Psoas muscle (tissue), 8 donors: ENCODE results near the gene DEFB125. TPM values are rescaled to one million over a fixed set of nuclear protein-coding genes. Genes with fewer than 3 reads are reported as not detected.

Source experiments
- ATAC-seq, 4 donors: fragments of 200-7000 bp; cut with Tn5 transposase; one replicate each; pipeline ENCODE4 v1.9.1; 2020; ENCODE audit warnings: moderate library complexity in 3 of 4, mild to moderate bottlenecking in 2 of 4
- DNase-seq, 2 donors: peaks; one replicate each; pipeline ENCODE4 v3.0.0-alpha.2; 2020
- H3K27ac ChIP-seq: fragments of 200-600 bp; one replicate; pipeline ENCODE4 v1.8.0; 2022
- H3K27me3 ChIP-seq, 3 donors: fragments of 200-600 bp in 1 of 3; one replicate each; pipeline versions ENCODE4 v1.6.1 to v1.8.0; 2013 to 2022; ENCODE audit warnings: low read length in 2 of 3, mild to moderate bottlenecking in 2 of 3, moderate library complexity in 1 of 3; ENCODE audit not compliant: insufficient read depth in 3 of 3
- H3K36me3 ChIP-seq, 2 donors: fragments of 200-600 bp in 1 of 2; one replicate each; pipeline versions ENCODE4 v1.6.1 to v1.8.0; 2013 to 2022; ENCODE audit warnings: low read depth in 1 of 2, mild to moderate bottlenecking in 1 of 2, moderate library complexity in 1 of 2; ENCODE audit not compliant: insufficient read depth in 1 of 2
- H3K4me1 ChIP-seq: fragments of 200-600 bp; one replicate; pipeline ENCODE4 v1.8.0; 2022
- H3K4me3 ChIP-seq: fragments of 200-600 bp; one replicate; pipeline ENCODE4 v1.8.0; 2022; ENCODE audit warnings: mild to moderate bottlenecking
- H3K9me3 ChIP-seq: fragments of 200-600 bp; one replicate; pipeline ENCODE4 v1.8.0; 2022
- WGBS, 3 donors: extraction: QIAGEN DNeasy Blood & Tissue Kit; methylation state at CpG; one replicate each; pipeline versions ENCODE4 v1.1.6 to v1.1.7; 2013; 5-methylcytosine and 5-hydroxymethylcytosine counted together
- intact Hi-C, 2 donors: fragments of 100-400 bp; cut with DNase I; formaldehyde crosslinking; loops; one replicate each; pipeline versions ENCODE4 v1.11.0 to v1.14.2; 2022
- polyA plus RNA-seq, 3 donors: library from polyadenylated mRNA; stranded (reverse); fragments of 200-250 nt; gene quantifications; one replicate each; pipeline ENCODE4 v1.2.3, GENCODE V29; 2013
- total RNA-seq, 4 donors: library from RNA; stranded (reverse); fragmentation: NEBNext Ultra II Directional in 2 of 4; extraction: Animal tissue kit (Norgen Biotek cat#: 25700) in 2 of 4; gene quantifications; one replicate each; pipeline versions ENCODE4 v1.2.1 to v1.2.4, GENCODE V29; 2021 to 2023
- TF ChIP-seq, protein P1 (sequence below): fragments of 200-600 bp; IDR thresholded peaks from one replicate; pipeline ENCODE4 v1.8.0; 2022; ENCODE audit warnings: antibody characterized with exemption
- donor health status: healthy with polysubstance abuse.
- donor health status: DM: no; HTN: no; CAD: no; lungs with moderate emphysema.
- donor health status: Bipolar disorder and iron deficiency.
- donor health status: healthy.
- donor health status: DM: yes; HTN: yes; CAD: no.
- donor health status: DM: no; HTN: no; CAD: no.
- donor health status: DM: no; HTN: no; CAD: no.
- donor health status: DM: yes; HTN: yes; CAD: no.

The DEFB125 gene
- total and polyA plus RNA-seq, 7 donors = not detected

GRCh38 chr20:137668-138490 is 50.4 kb downstream of the DEFB125 start:
- TF ChIP-seq, protein P1, sequence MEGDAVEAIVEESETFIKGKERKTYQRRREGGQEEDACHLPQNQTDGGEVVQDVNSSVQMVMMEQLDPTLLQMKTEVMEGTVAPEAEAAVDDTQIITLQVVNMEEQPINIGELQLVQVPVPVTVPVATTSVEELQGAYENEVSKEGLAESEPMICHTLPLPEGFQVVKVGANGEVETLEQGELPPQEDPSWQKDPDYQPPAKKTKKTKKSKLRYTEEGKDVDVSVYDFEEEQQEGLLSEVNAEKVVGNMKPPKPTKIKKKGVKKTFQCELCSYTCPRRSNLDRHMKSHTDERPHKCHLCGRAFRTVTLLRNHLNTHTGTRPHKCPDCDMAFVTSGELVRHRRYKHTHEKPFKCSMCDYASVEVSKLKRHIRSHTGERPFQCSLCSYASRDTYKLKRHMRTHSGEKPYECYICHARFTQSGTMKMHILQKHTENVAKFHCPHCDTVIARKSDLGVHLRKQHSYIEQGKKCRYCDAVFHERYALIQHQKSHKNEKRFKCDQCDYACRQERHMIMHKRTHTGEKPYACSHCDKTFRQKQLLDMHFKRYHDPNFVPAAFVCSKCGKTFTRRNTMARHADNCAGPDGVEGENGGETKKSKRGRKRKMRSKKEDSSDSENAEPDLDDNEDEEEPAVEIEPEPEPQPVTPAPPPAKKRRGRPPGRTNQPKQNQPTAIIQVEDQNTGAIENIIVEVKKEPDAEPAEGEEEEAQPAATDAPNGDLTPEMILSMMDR = no peak
- whole genome bisulfite sequencing, 3 donors = 78 to 86% (median 84%) methylated on average over 11 of the region's 11 CpGs

DNA sequence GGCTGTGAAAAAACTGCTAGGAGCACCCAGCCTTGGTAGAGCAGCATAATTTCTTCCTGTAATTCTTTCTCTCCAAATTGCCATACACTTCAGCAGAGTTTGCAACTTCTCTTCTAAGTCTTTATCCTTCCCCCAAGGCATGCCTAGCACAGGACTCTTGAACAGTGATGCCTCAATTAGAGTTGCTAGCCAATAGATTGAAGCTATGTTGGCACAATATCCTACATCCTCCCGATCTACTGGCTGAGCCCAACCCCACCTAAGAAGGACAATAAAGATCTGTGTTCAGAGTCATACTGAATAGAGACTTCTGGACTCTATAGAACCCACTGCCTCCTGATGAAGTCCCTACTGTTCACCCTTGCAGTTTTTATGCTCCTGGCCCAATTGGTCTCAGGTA is 54.8 kb downstream of the DEFB125 start, which contains the start of gene DEFB126:
Gene DEFB126, plus strand, starts transcription at position 301 of the 400 bp plus-strand sequence. Its CDS starts 39 bp downstream, at position 340.
- no peak within 1 kb of the TSS for H3K4me3 ChIP-seq
- no peak within 1 kb of the TSS for H3K27ac ChIP-seq
- ATAC-seq (no peak), DNase-seq (no peak)
- no peaks in the 10 kb centered on the region for H3K9me3 ChIP-seq
- intact Hi-C loops = no loop called here
- no peaks in the 10 kb centered on the region for H3K36me3 ChIP-seq
- no peaks in the 10 kb centered on the region for H3K4me1 ChIP-seq
- WGBS, 3 donors = 20 to 37% (median 32%) methylated on average over 1 of the region's 1 CpG
- H3K27me3 ChIP-seq = peaks cover 0 to 11% (median 0%) of the 10 kb centered on the region in 3 donors
- TF ChIP-seq, protein P1 = no peak

More at GRCh38 chr20:137668-138490, 50.4 kb downstream of the DEFB125 start:
- intact Hi-C loops = no loop called here
- ATAC-seq (no peak), DNase-seq (no peak)
- peaks cover 0 to 5% (median 0%) of the 10 kb centered on the region in 3 donors for H3K27me3 ChIP-seq
- H3K4me3 ChIP-seq = no peak overlapping the region
- H3K4me1 ChIP-seq = no peaks in the 10 kb centered on the region
- H3K36me3 ChIP-seq = no peaks in the 10 kb centered on the region
- H3K9me3 ChIP-seq = no peaks in the 10 kb centered on the region
- H3K27ac ChIP-seq = no peak overlapping the region

- Histone ChIP-seq H3K4me3 (no peak overlapping the region), H3K27me3 (peaks cover 0 to 6% (median 3%) of the 10 kb centered on the region in 3 donors), H3K9me3 (no peaks in the 10 kb centered on the region), H3K27ac (no peak overlapping the region), H3K4me1 (no peaks in the 10 kb centered on the region), H3K36me3 (no peaks in the 10 kb centered on the region)
- TF ChIP-seq, protein P1 = no peak
- intact Hi-C loops = no loop called here
- 56 to 71% (median 64%) methylated on average over 2 of the region's 2 CpGs for WGBS, 3 donors
- no peak for ATAC-seq
- DNase-seq = no peak
Observed at GRCh38 chr20:145877-146276, 58.4 kb downstream of the DEFB125 start.

Other genes with a start within 250 kb of the DEFB125 start
- gene DEFB126, start 54.9 kb downstream of the DEFB125 start, total RNA-seq = not detected
- gene DEFB126, start 54.9 kb downstream of the DEFB125 start, polyA plus RNA-seq = not detected
- gene DEFB127, start 69.8 kb downstream of the DEFB125 start, total RNA-seq = not detected
- gene DEFB127, start 69.8 kb downstream of the DEFB125 start, polyA plus RNA-seq = not detected
- not detected for gene DEFB128, start 102.0 kb downstream of the DEFB125 start, total RNA-seq
- not detected for gene DEFB128, start 102.0 kb downstream of the DEFB125 start, polyA plus RNA-seq
- not detected for gene DEFB129, start 139.6 kb downstream of the DEFB125 start, total RNA-seq
- not detected for gene DEFB129, start 139.6 kb downstream of the DEFB125 start, polyA plus RNA-seq
- gene DEFB132, start 170.1 kb downstream of the DEFB125 start, total RNA-seq = not detected
- gene DEFB132, start 170.1 kb downstream of the DEFB125 start, polyA plus RNA-seq = not detected
- gene C20orf96, start 203.1 kb downstream of the DEFB125 start, total RNA-seq = 1 to 10 TPM; 1.0 to 2.1 (median 1.5) TPM
- 1 to 10 TPM; 1.3 to 2.1 (median 1.9) TPM for gene C20orf96, start 203.1 kb downstream of the DEFB125 start, polyA plus RNA-seq
- gene ZCCHC3, start 209.9 kb downstream of the DEFB125 start, total RNA-seq = 10 to 100 TPM in 1 of 4 donors, 1 to 10 TPM in 3; 9.3 to 10.2 (median 9.5) TPM
- 1 to 10 TPM; 6.8 to 8.4 (median 7.9) TPM for gene ZCCHC3, start 209.9 kb downstream of the DEFB125 start, polyA plus RNA-seq
- gene SOX12, start 237.9 kb downstream of the DEFB125 start, total RNA-seq = 1 to 10 TPM; 1.2 to 5.7 (median 5.2) TPM
- 1 to 10 TPM; 1.9 to 3.6 (median 2.3) TPM for gene SOX12, start 237.9 kb downstream of the DEFB125 start, polyA plus RNA-seq